Neural progenitor cell (in vitro differentiated cells): ENCODE measurements around the gene PPP1R36. TPM values are rescaled to one million over a fixed set of nuclear protein-coding genes. Genes with fewer than 3 reads are reported as not detected.
A peak's percentile ranks its signal among the peaks of the same experiment; 100 is the strongest.

Experiments used
- DNase-seq: peaks from one replicate; pipeline ENCODE4 v3.0.0-alpha.2; 2016; ENCODE audit warnings: low spot score
- H2AFZ ChIP-seq: fragments of 200-600 bp; sonication (generic); replicated peaks from 2 replicates; pipeline ENCODE4 v1.6.1; 2016; ENCODE audit warnings: antibody characterized with exemption
- H3F3A ChIP-seq: fragments of 200-600 bp; sonication (generic); 2 replicates; pipeline ENCODE4 v1.6.1; 2016; ENCODE audit warnings: antibody characterized with exemption, low read depth
- H3K27ac ChIP-seq: fragments of 200-600 bp; sonication (generic); 2 replicates; pipeline ENCODE4 v1.5.1; 2016; ENCODE audit warnings: mild to moderate bottlenecking
- H3K27me3 ChIP-seq: fragments of 200-600 bp; sonication (generic); 2 replicates; pipeline ENCODE4 v1.6.1; 2016; ENCODE audit warnings: mild to moderate bottlenecking, moderate library complexity
- H3K36me3 ChIP-seq: fragments of 200-600 bp; sonication (generic); 2 replicates; pipeline ENCODE4 v1.5.1; 2016
- H3K4me1 ChIP-seq: fragments of 200-600 bp; sonication (generic); 2 replicates; pipeline ENCODE4 v1.6.1; 2016; ENCODE audit warnings: mixed run types
- H3K4me2 ChIP-seq: fragments of 200-600 bp; sonication (generic); 2 replicates; pipeline ENCODE4 v1.6.1; 2016
- H3K4me3 ChIP-seq: fragments of 200-600 bp; sonication (generic); 2 replicates; pipeline ENCODE4 v1.5.1; 2016
- H3K79me2 ChIP-seq: fragments of 200-600 bp; sonication (generic); 2 replicates; pipeline ENCODE4 v1.6.1; 2016; ENCODE audit warnings: low read depth
- H3K9ac ChIP-seq: fragments of 200-600 bp; sonication (generic); 2 replicates; pipeline ENCODE4 v1.6.1; 2016
- H3K9me3 ChIP-seq: fragments of 200-600 bp; sonication (generic); 2 replicates; pipeline ENCODE4 v1.5.1; 2016; ENCODE audit warnings: low read depth
- H4K20me1 ChIP-seq: fragments of 200-600 bp; sonication (generic); 2 replicates; pipeline ENCODE4 v1.6.1; 2016; ENCODE audit warnings: low read depth
- H3K27ac Mint-ChIP-seq: 3 replicates; pipeline ENCODE4 v1.8.0; 2021; ENCODE audit warnings: mixed read lengths
- H3K27me3 Mint-ChIP-seq: 2 replicates; pipeline ENCODE4 v1.8.0; 2022; ENCODE audit warnings: low read depth, mild to moderate bottlenecking, inconsistent platforms, moderate library complexity, mixed read lengths; ENCODE audit not compliant: insufficient read depth
- H3K36me3 Mint-ChIP-seq: 3 replicates; pipeline ENCODE4 v1.8.0; 2021; ENCODE audit warnings: mixed read lengths
- H3K4me1 Mint-ChIP-seq: 3 replicates; pipeline ENCODE4 v1.8.0; 2021; ENCODE audit warnings: mixed read lengths
- H3K4me3 Mint-ChIP-seq: 3 replicates; pipeline ENCODE4 v1.8.0; 2021; ENCODE audit warnings: mild to moderate bottlenecking, moderate library complexity, mixed read lengths
- H3K9me3 Mint-ChIP-seq: 3 replicates; pipeline ENCODE4 v1.8.0; 2020; ENCODE audit warnings: mixed read lengths
- EZH2 ChIP-seq: fragments of 200-600 bp; sonication (generic); IDR thresholded peaks from 2 replicates; pipeline ENCODE4 v1.6.1; 2017; ENCODE audit warnings: antibody characterized with exemption, mild to moderate bottlenecking, moderate library complexity
- EZH2phosphoT487 ChIP-seq: fragments of 200-600 bp; sonication (generic); IDR thresholded peaks from 2 replicates; pipeline ENCODE4 v1.6.1; 2017; ENCODE audit warnings: antibody characterized with exemption
- total RNA-seq: library from RNA; depleted of rRNA; stranded (reverse); fragments of >200 nt; gene quantifications from 2 replicates; pipeline ENCODE4 v1.2.3, GENCODE V29; 2015; ENCODE audit warnings: low replicate concordance
- TF ChIP-seq, protein P1 (sequence below): fragments of 200-600 bp; sonication (generic); IDR thresholded peaks from 2 replicates; pipeline ENCODE4 v1.5.1; 2017; ENCODE audit warnings: antibody characterized with exemption, mild to moderate bottlenecking

Gene PPP1R36
- total RNA-seq, 1 donor from 2014 or later = not detected

DNA sequence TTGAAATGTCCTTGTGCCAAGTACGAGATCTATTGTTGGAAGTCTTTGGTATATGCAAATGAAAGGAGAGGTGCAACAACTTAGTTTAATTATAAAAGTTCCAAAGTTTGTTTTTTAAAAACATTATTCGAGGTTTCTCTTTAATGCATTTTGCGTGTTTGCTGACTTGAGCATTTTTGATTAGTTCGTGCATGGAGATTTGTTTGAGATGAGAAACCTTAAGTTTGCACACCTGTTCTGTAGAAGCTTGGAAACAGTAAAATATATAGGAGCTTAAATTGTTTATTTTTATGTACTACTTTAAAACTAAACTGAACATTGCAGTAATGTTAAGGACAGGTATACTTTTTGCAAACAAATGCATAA lies 6.9 kb upstream of the PPP1R36 start:
- no peak overlapping the region for H3K4me3 Mint-ChIP-seq
- H3F3A ChIP-seq = peaks cover 37% of the 10 kb centered on the region
- no peak overlapping the region for H3K27ac Mint-ChIP-seq
- H3K27me3 Mint-ChIP-seq = peaks cover 2% of the 10 kb centered on the region
- H3K79me2 ChIP-seq = no peaks in the 10 kb centered on the region
- no peaks in the 10 kb centered on the region for H4K20me1 ChIP-seq
- H3K9ac ChIP-seq = no peak overlapping the region
- no peak overlapping the region for H2AFZ ChIP-seq
- H3K4me2 ChIP-seq = peak overlapping the region; percentile 24
- H3K36me3 ChIP-seq = no peaks in the 10 kb centered on the region
- peaks cover 4% of the 10 kb centered on the region for H3K36me3 Mint-ChIP-seq
- H3K4me3 ChIP-seq = no peak overlapping the region
- TF ChIP-seq EZH2 = no peak
- no peak for TF ChIP-seq EZH2phosphoT487
- TF ChIP-seq, protein P1, sequence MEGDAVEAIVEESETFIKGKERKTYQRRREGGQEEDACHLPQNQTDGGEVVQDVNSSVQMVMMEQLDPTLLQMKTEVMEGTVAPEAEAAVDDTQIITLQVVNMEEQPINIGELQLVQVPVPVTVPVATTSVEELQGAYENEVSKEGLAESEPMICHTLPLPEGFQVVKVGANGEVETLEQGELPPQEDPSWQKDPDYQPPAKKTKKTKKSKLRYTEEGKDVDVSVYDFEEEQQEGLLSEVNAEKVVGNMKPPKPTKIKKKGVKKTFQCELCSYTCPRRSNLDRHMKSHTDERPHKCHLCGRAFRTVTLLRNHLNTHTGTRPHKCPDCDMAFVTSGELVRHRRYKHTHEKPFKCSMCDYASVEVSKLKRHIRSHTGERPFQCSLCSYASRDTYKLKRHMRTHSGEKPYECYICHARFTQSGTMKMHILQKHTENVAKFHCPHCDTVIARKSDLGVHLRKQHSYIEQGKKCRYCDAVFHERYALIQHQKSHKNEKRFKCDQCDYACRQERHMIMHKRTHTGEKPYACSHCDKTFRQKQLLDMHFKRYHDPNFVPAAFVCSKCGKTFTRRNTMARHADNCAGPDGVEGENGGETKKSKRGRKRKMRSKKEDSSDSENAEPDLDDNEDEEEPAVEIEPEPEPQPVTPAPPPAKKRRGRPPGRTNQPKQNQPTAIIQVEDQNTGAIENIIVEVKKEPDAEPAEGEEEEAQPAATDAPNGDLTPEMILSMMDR = no peak
- no peak overlapping the region for H3K27ac ChIP-seq
- no peaks in the 10 kb centered on the region for H3K4me1 Mint-ChIP-seq
- H3K4me1 ChIP-seq = peaks cover 10% of the 10 kb centered on the region
- H3K9me3 Mint-ChIP-seq = peaks cover 28% of the 10 kb centered on the region
- no peaks in the 10 kb centered on the region for H3K27me3 ChIP-seq
- H3K9me3 ChIP-seq = no peaks in the 10 kb centered on the region
- no peak for DNase-seq

DNA sequence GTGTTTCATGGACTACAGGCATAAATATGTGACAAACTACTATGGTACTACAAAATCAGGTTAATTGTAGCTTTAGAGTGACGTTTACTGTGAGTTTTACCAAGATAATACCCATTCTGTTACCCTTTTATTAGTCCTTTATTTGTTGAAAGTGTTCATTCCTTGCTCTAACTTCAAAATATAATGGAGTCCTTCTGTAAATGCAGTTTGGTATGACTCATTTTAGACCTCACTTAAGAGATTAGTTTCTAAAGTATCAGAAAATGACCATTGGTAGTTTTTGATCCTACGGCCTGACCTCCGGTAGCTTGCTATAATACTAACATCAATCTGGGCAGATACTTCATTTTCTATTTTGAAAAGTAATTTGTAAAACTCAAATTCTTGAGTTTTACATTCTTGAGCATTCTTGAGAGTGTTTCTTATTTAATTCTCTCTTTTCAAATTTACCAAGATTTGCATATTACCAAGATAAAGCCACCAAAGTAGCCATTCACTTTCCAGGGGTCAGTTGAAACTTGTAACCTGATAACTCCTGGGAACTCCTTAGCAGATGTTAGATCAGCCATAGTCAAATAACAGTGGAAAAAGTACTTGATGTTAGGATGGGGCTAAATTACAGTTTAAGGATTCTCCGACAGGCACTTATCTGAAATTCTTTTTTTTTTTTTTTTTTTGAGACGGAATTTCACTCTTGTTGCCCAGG lies 5.0 kb upstream of the PPP1R36 start:
- no peaks in the 10 kb centered on the region for H3K79me2 ChIP-seq
- Mint-ChIP-seq H3K27me3 (peaks cover 7% of the 10 kb centered on the region), H3K4me3 (no peak overlapping the region), H3K4me1 (peaks cover 4% of the 10 kb centered on the region), H3K27ac (no peak overlapping the region), H3K36me3 (peaks cover 2% of the 10 kb centered on the region), H3K9me3 (peaks cover 21% of the 10 kb centered on the region)
- DNase-seq = no peak
- no peaks in the 10 kb centered on the region for H3K9me3 ChIP-seq
- no peaks in the 10 kb centered on the region for H3K36me3 ChIP-seq
- H3K27me3 ChIP-seq = peaks cover 17% of the 10 kb centered on the region
- no peaks in the 10 kb centered on the region for H4K20me1 ChIP-seq
- peaks cover 23% of the 10 kb centered on the region for H3F3A ChIP-seq
- H3K4me3 ChIP-seq = no peak overlapping the region
- H2AFZ ChIP-seq = no peak overlapping the region
- H3K27ac ChIP-seq = no peak overlapping the region
- no peak for TF ChIP-seq EZH2phosphoT487
- TF ChIP-seq, protein P1 = no peak
- TF ChIP-seq EZH2 = no peak
- H3K4me1 ChIP-seq = peaks cover 10% of the 10 kb centered on the region
- H3K4me2 ChIP-seq = peak overlapping the region; percentile 12
- no peak overlapping the region for H3K9ac ChIP-seq

DNA sequence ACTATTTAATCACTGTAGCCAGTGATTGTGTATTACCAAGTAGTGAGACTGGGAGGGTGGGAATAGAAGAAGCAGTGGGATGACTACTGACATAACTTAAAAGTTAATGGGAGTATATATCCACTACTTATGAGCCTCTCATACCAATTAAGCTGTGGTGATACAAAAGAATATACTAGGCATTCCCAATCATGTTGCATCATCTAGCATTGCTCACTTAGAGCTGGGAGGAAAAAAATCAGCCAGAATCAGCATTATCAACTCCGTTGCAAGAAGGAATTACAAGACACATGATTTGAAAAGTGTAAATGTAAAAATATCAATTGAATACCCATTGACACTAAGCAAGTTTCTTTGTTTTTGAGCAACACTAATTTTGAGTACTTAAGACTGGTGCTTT lies 745 bp upstream of the PPP1R36 start:
- peaks cover 4% of the 10 kb centered on the region for H3K4me1 Mint-ChIP-seq
- Histone ChIP-seq H3K9ac (no peak overlapping the region), H4K20me1 (no peaks in the 10 kb centered on the region), H3K27ac (no peak overlapping the region), H3K36me3 (no peaks in the 10 kb centered on the region), H3K4me1 (peaks cover 10% of the 10 kb centered on the region), H3K4me3 (no peak overlapping the region), H3K9me3 (no peaks in the 10 kb centered on the region), H3K79me2 (no peaks in the 10 kb centered on the region), H3F3A (no peaks in the 10 kb centered on the region), H2AFZ (no peak overlapping the region), H3K27me3 (peaks cover 40% of the 10 kb centered on the region), H3K4me2 (no peak overlapping the region)
- no peak overlapping the region for H3K27ac Mint-ChIP-seq
- H3K9me3 Mint-ChIP-seq = no peaks in the 10 kb centered on the region
- H3K4me3 Mint-ChIP-seq = no peak overlapping the region
- TF ChIP-seq, protein P1 = no peak
- TF ChIP-seq EZH2phosphoT487 (no peak), EZH2 (no peak)
- H3K27me3 Mint-ChIP-seq = peaks cover 12% of the 10 kb centered on the region
- no peaks in the 10 kb centered on the region for H3K36me3 Mint-ChIP-seq
- no peak for DNase-seq
